ENCODE measurements around the gene RIMBP2. TPM values are rescaled to one million over a fixed set of nuclear protein-coding genes. Genes with fewer than 3 reads are reported as not detected.

RIMBP2 gene
- polyA plus RNA-seq, 1 donor from 2014 or later, result 14.6 TPM

- Histone ChIP-seq H3K9ac (ENCODE audit: low read length) (no peak overlapping the region), H3K4me3 (ENCODE audit: low read length) (no peak overlapping the region), H3K27me3 (ENCODE audit: insufficient read depth, low read depth, low read length) (no peaks in the 10 kb centered on the region), H3K27ac (ENCODE audit: low read length) (no peak overlapping the region), H3F3A (ENCODE audit: insufficient read depth, low read length, poor library complexity, severe bottlenecking) (no peaks in the 10 kb centered on the region), H2AFZ (ENCODE audit: low read depth, low read length) (no peak overlapping the region), H3K4me2 (ENCODE audit: low read length) (no peak overlapping the region), H3K36me3 (ENCODE audit: insufficient read depth, low read length) (no peaks in the 10 kb centered on the region), H3K79me2 (replicated peaks; ENCODE audit: insufficient read depth, low read length) (no peaks in the 10 kb centered on the region), H3K9me2 (ENCODE audit: insufficient read depth, low read length) (no peaks in the 10 kb centered on the region), H3K9me3 (ENCODE audit: low read length) (peaks cover 3% of the 10 kb centered on the region), H4K20me1 (ENCODE audit: insufficient read depth) (no peaks in the 10 kb centered on the region)
- TF ChIP-seq REST (IDR thresholded peaks at IDR 0.05; ENCODE audit: borderline replicate concordance) (no peak), POLR2AphosphoS5 (IDR thresholded peaks at IDR 0.05) (no peak), RAD21 (conservative IDR thresholded peaks at IDR 0.05) (no peak), EZH2 (IDR thresholded peaks at IDR 0.05; ENCODE audit: borderline replicate concordance, insufficient read depth, low read length, poor library complexity, severe bottlenecking) (no peak), MXI1 (conservative IDR thresholded peaks at IDR 0.05; ENCODE audit: poor library complexity, severe bottlenecking) (no peak), EP300 (conservative IDR thresholded peaks at IDR 0.05; ENCODE audit: poor library complexity, severe bottlenecking) (no peak), TAF1 (IDR thresholded peaks at IDR 0.05; ENCODE audit: low read depth) (no peak), SMC3 (conservative IDR thresholded peaks at IDR 0.05; ENCODE audit: poor library complexity) (no peak), CTCF (IDR thresholded peaks at IDR 0.05; ENCODE audit: poor library complexity, severe bottlenecking) (no peak)
Measured at GRCh38 chr12:130565189-130565588, 150.9 kb downstream of the RIMBP2 start.

DNA sequence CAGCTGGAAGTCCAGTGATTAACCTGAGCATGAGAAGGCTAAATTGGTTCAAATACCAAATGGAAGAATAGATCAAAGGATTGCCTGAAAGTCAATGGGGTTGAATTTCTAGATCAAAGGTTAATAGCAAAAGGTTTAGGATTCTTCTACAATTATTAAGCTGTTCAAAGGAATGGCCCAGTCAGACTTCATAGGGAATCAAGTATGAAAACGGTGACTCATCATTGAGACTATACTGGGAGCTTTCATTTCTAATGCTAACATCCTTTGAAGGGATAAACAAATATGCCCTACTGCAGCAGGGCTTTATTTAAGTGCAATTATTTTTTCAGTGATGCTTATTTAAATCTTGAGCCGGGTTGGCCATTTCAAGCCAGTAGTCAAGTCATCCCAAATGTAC is 152.8 kb downstream of the RIMBP2 start:
- H3K79me2 ChIP-seq (replicated peaks; ENCODE audit: insufficient read depth, low read length), result no peaks in the 10 kb centered on the region
- no peak overlapping the region for H2AFZ ChIP-seq (ENCODE audit: low read depth, low read length)
- no peaks in the 10 kb centered on the region for H3K27me3 ChIP-seq (ENCODE audit: insufficient read depth, low read depth, low read length)
- peak overlapping the region; percentile 78 for H3K27ac ChIP-seq (ENCODE audit: low read length)
- H3K9me2 ChIP-seq (ENCODE audit: insufficient read depth, low read length), result no peaks in the 10 kb centered on the region
- TF ChIP-seq MXI1 (conservative IDR thresholded peaks at IDR 0.05; ENCODE audit: poor library complexity, severe bottlenecking) (no peak), SMC3 (conservative IDR thresholded peaks at IDR 0.05; ENCODE audit: poor library complexity) (no peak), TAF1 (IDR thresholded peaks at IDR 0.05; ENCODE audit: low read depth) (no peak), RAD21 (conservative IDR thresholded peaks at IDR 0.05) (no peak), EP300 (conservative IDR thresholded peaks at IDR 0.05; ENCODE audit: poor library complexity, severe bottlenecking) (no peak), CTCF (IDR thresholded peaks at IDR 0.05; ENCODE audit: poor library complexity, severe bottlenecking) (no peak), EZH2 (IDR thresholded peaks at IDR 0.05; ENCODE audit: borderline replicate concordance, insufficient read depth, low read length, poor library complexity, severe bottlenecking) (no peak), REST (IDR thresholded peaks at IDR 0.05; ENCODE audit: borderline replicate concordance) (no peak), POLR2AphosphoS5 (IDR thresholded peaks at IDR 0.05) (no peak)
- H3K4me2 ChIP-seq (ENCODE audit: low read length), result peak overlapping the region; percentile 54
- peak overlapping the region; percentile 40 for H3K4me3 ChIP-seq (ENCODE audit: low read length)
- H3K9ac ChIP-seq (ENCODE audit: low read length), result peak overlapping the region; percentile 30
- no peaks in the 10 kb centered on the region for H4K20me1 ChIP-seq (ENCODE audit: insufficient read depth)
- H3K36me3 ChIP-seq (ENCODE audit: insufficient read depth, low read length), result no peaks in the 10 kb centered on the region
- peaks cover 3% of the 10 kb centered on the region for H3K9me3 ChIP-seq (ENCODE audit: low read length)
- H3F3A ChIP-seq (ENCODE audit: insufficient read depth, low read length, poor library complexity, severe bottlenecking), result no peaks in the 10 kb centered on the region

Measured in neural cell (in vitro differentiated cells).